HepG2 (cell line): ENCODE data around the gene TDRD9. TPM values are rescaled to one million over a fixed set of nuclear protein-coding genes. Genes with fewer than 3 reads are reported as not detected.

Source experiments
- ATAC-seq: fragments of 200-7000 bp; cut with Tn5 transposase; 3 replicates; pipeline ENCODE4 v1.9.1; 2020; ENCODE audit warnings: mild to moderate bottlenecking, moderate library complexity
- BruUV-seq: library from RNA; stranded (reverse); fragments of 400-500 nt; replicated peaks from 2 replicates; lab custom pipeline; 2021; lab: Mats Ljungman, UMichigan
- CTCF ChIA-PET: fragments of 300-600 bp; formaldehyde crosslinking; extraction: SDS; loops from one replicate; lab custom pipeline; 2021; ENCODE audit warnings: low total read pairs, inconsistent platforms, low intra/inter-chr PET ratio; lab: Yijun Ruan, JAX
- POLR2A ChIA-PET: fragments of 350-600 bp; sonication (Branson Sonifier 250); formaldehyde crosslinking; loops from one replicate; lab custom pipeline; 2020; ENCODE audit warnings: antibody characterized with exemption, inconsistent platforms; lab: Yijun Ruan, JAX
- DNase-seq: peaks from one replicate; pipeline ENCODE4 v3.0.0-alpha.2; 2015; ENCODE audit warnings: low spot score
- FAIRE-seq: peaks from 3 replicates; lab custom pipeline; 2011; peaks lifted over from hg19 to GRCh38; lab: Jason Lieb, UNC
- H2AFZ ChIP-seq: one replicate; pipeline ENCODE4 v1.6.1; 2011; ENCODE audit warnings: low read length, inconsistent platforms
- H3K27ac ChIP-seq: fragments of 300-600 bp; 3 replicates; pipeline ENCODE4 v1.8.0; 2011; ENCODE audit warnings: mixed run types, mild to moderate bottlenecking, mixed read lengths, low read length, inconsistent platforms; ENCODE audit not compliant: insufficient read depth; ENCODE audit errors: extremely low read length
- H3K27me3 ChIP-seq, 2 experiments: fragments of 200-600 bp in 1 of 2; 2 replicates in 1 of 2; 3 replicates in 1 of 2; pipeline versions ENCODE4 v1.6.0 to v1.8.0; 2011; ENCODE audit warnings: low read length in 2 of 2, mild to moderate bottlenecking in 2 of 2, moderate library complexity in 2 of 2, inconsistent platforms in 1 of 2; ENCODE audit not compliant: insufficient read depth in 2 of 2, control insufficient read depth in 1 of 2
- H3K36me3 ChIP-seq, 2 experiments: fragments of 200-600 bp in 1 of 2; replicated peaks in 1 of 2; 2 replicates in 1 of 2; 3 replicates in 1 of 2; pipeline versions ENCODE4 v1.5.1 to v1.8.0; 2011; ENCODE audit warnings: low read length in 2 of 2, inconsistent platforms in 1 of 2; ENCODE audit not compliant: insufficient read depth in 2 of 2, control insufficient read depth in 1 of 2
- H3K4me1 ChIP-seq: 2 replicates; pipeline ENCODE4 v1.5.1; 2012; ENCODE audit warnings: low read length, inconsistent platforms; ENCODE audit not compliant: insufficient read depth
- H3K4me2 ChIP-seq: 2 replicates; pipeline ENCODE4 v1.6.0; 2011; ENCODE audit warnings: low read depth, low read length, inconsistent platforms
- H3K4me3 ChIP-seq, 3 experiments: fragments of 200-600 bp in 1 of 3; sonication (generic), shearing (Covaris generic) in 1 of 3; replicated peaks in 1 of 3; 2 replicates each; pipeline ENCODE4 v1.5.1; 2011 to 2016; ENCODE audit warnings: low read length in 3 of 3, inconsistent platforms in 2 of 3, low read depth in 2 of 3, mild to moderate bottlenecking in 2 of 3, control low read depth in 1 of 3, mixed read lengths in 1 of 3; ENCODE audit not compliant: insufficient read depth in 1 of 3
- H3K79me2 ChIP-seq: one replicate; pipeline ENCODE4 v1.6.1; 2011; ENCODE audit warnings: low read length, inconsistent platforms; ENCODE audit not compliant: insufficient read depth
- H3K9ac ChIP-seq: 2 replicates; pipeline ENCODE4 v1.6.0; 2011; ENCODE audit warnings: mild to moderate bottlenecking, low read depth, low read length, inconsistent platforms; ENCODE audit not compliant: insufficient read depth
- H3K9me3 ChIP-seq: 2 replicates; pipeline ENCODE4 v1.5.1; 2012; ENCODE audit warnings: mild to moderate bottlenecking, low read length
- H4K20me1 ChIP-seq: 2 replicates; pipeline ENCODE4 v1.6.0; 2011; ENCODE audit warnings: inconsistent platforms, mild to moderate bottlenecking, low read length, moderate library complexity; ENCODE audit not compliant: insufficient read depth
- DR1 ChIP-seq: sonication (generic); formaldehyde crosslinking; IDR thresholded peaks from 2 replicates; pipeline ENCODE4 v1.8.0; 2021; ENCODE audit warnings: mild to moderate bottlenecking, missing genetic modification reagents, inconsistent platforms
- HNRNPH1 ChIP-seq: fragments of 200-400 bp; formaldehyde crosslinking; optimal IDR thresholded peaks from 2 replicates; pipeline ENCODE3; 2017; ENCODE audit warnings: mild to moderate bottlenecking, low read depth, low read length
- JUND ChIP-seq: sonication (generic); formaldehyde crosslinking; IDR thresholded peaks from 2 replicates; pipeline ENCODE4 v1.8.0; 2022; ENCODE audit warnings: mild to moderate bottlenecking, missing genetic modification reagents
- KDM5B ChIP-seq: sonication (generic); formaldehyde crosslinking; IDR thresholded peaks from 2 replicates; pipeline ENCODE4 v1.4.0; 2020; ENCODE audit warnings: missing genetic modification reagents, mild to moderate bottlenecking, borderline replicate concordance
- PHF5A ChIP-seq: IDR thresholded peaks from one replicate; pipeline ENCODE4 v1.6.1; 2018; ENCODE audit warnings: low read depth, missing genetic modification reagents; ENCODE audit not compliant: unreplicated experiment
- RELA ChIP-seq: sonication (generic); formaldehyde crosslinking; IDR thresholded peaks from 2 replicates; pipeline ENCODE4 v1.4.0; 2020; ENCODE audit warnings: missing genetic modification reagents
- SNRNP70 ChIP-seq: fragments of 200-400 bp; formaldehyde crosslinking; IDR thresholded peaks from 2 replicates; pipeline ENCODE4 v1.6.1; 2017; ENCODE audit warnings: mild to moderate bottlenecking, low read depth, low read length, moderate library complexity
- SP5 ChIP-seq: IDR thresholded peaks from 2 replicates; pipeline ENCODE4 v1.6.1; 2016; ENCODE audit warnings: low read depth, borderline replicate concordance
- TAF1 ChIP-seq: sonication (generic); formaldehyde crosslinking; IDR thresholded peaks from 2 replicates; pipeline ENCODE4 v1.4.0; 2020; ENCODE audit warnings: missing genetic modification reagents
- TEAD2 ChIP-seq: sonication (generic); formaldehyde crosslinking; IDR thresholded peaks from 2 replicates; pipeline ENCODE4 v1.9.0; 2021; ENCODE audit warnings: missing genetic modification reagents
- TOE1 ChIP-seq: sonication (generic); formaldehyde crosslinking; IDR thresholded peaks from 2 replicates; pipeline ENCODE4 v1.4.0; 2020; ENCODE audit warnings: mild to moderate bottlenecking, missing genetic modification reagents
- ZFP90 ChIP-seq: sonication (generic); formaldehyde crosslinking; IDR thresholded peaks from 2 replicates; pipeline ENCODE4 v1.8.0; 2022; ENCODE audit warnings: missing genetic modification reagents, mild to moderate bottlenecking, inconsistent platforms, borderline replicate concordance
- ZNF17 ChIP-seq: sonication (generic); formaldehyde crosslinking; IDR thresholded peaks from 2 replicates; pipeline ENCODE4 v1.5.0; 2020; ENCODE audit warnings: mild to moderate bottlenecking, missing genetic modification reagents
- ZNF335 ChIP-seq: sonication (generic); formaldehyde crosslinking; IDR thresholded peaks from 2 replicates; pipeline ENCODE4 v1.4.0; 2020; ENCODE audit warnings: missing genetic modification reagents
- ZNF619 ChIP-seq: sonication (generic); formaldehyde crosslinking; IDR thresholded peaks from 2 replicates; pipeline ENCODE4 v1.4.0; 2020; ENCODE audit warnings: mild to moderate bottlenecking, missing genetic modification reagents
- WGBS: methylation state at CpG from one replicate; pipeline ENCODE4 v1.1.6; 2017; ENCODE audit warnings: low lambda C conversion rate; 5-methylcytosine and 5-hydroxymethylcytosine counted together
- in situ Hi-C: cut with HindIII; loops from 2 replicates; pipeline ENCODE4 v1.10.0; 2017; ENCODE audit warnings: low pct_unique_long_range_greater_than_20kb; ENCODE audit not compliant: extremely low pct_ligation_motif_present
- intact Hi-C: fragments of 100-400 bp; cut with micrococcal nuclease; formaldehyde crosslinking; loops from one replicate; pipeline ENCODE4 v1.10.0; 2022; ENCODE audit not compliant: unreplicated experiment
- polyA plus RNA-seq, 8 experiments: library from polyadenylated mRNA; depleted of rRNA in 3 of 8; stranded (reverse) in 7 of 8; unstranded in 1 of 8; fragments of >200 nt; fragmentation: Illumina TruSeq in 4 of 8; extraction: Trizol in 4 of 8; gene quantifications; 2 replicates each; pipeline versions ENCODE4 v1.2.1 to v1.2.3, GENCODE V29; 2011 to 2016; ENCODE audit warnings: low read depth in 4 of 8, missing spikeins in 1 of 8, mixed read lengths in 1 of 8; ENCODE audit not compliant: insufficient read depth in 1 of 8
- total RNA-seq, 5 experiments: library from RNA; depleted of rRNA; stranded (reverse); fragments of >200 nt; fragmentation: Illumina TruSeq; extraction: Trizol; gene quantifications; 2 replicates each; pipeline ENCODE4 v1.2.3, GENCODE V29; 2016; ENCODE audit warnings: low read depth in 1 of 5
- TF ChIP-seq, protein P1 (sequence below): IDR thresholded peaks from 2 replicates; pipeline ENCODE4 v1.6.1; 2012; ENCODE audit warnings: low read depth, low read length, improper control_type of control experiment
- TF ChIP-seq, protein P2 (sequence below): sonication (generic); formaldehyde crosslinking; IDR thresholded peaks from 2 replicates; pipeline ENCODE4 v1.5.0; 2020; ENCODE audit warnings: mild to moderate bottlenecking, missing genetic modification reagents
- TF ChIP-seq, protein P3 (sequence below): sonication (generic); formaldehyde crosslinking; IDR thresholded peaks from 2 replicates; pipeline ENCODE4 v1.4.0; 2020; ENCODE audit warnings: missing genetic modification reagents

TDRD9 gene
- total and polyA plus RNA-seq, 2 of the 13 experiments (the other 11 are each of a cell fraction or from before 2014, with no cell fraction given), result not detected

DNA sequence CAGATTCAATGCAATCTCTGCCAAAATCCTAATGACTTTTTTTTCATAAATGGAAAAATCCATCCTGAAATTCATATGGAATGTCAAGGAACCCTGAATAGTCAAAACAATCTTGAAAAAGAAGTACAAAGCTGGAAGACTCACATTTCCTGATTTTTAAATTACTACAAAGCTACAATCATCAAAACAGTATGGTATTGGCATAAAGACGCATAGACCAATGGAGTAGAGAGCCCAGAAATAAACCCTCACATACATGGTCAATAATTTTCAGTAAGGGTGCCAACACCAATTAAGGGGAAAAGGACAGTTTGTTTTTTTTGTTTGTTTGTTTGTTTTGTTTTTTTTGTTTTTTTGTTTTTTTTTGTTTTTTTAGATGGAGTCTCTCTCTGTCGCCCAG lies 18.7 kb downstream of the TDRD9 start:
- 47% methylated on average over 2 of the region's 2 CpGs for WGBS
- 0 out of 2 replicates have a peak, but pooled peaks cover 3% of the 10 kb centered on the region for H3K9me3 ChIP-seq
- in situ Hi-C loops, result no loop called here
- FAIRE-seq (no peak), DNase-seq (no peak), ATAC-seq (no peak)
- no peak overlapping the region for H3K4me3 ChIP-seq
- no peak overlapping the region for H2AFZ ChIP-seq
- intact Hi-C loops, result no loop called here
- no TSS peak for BruUV-seq
- H3K4me1 ChIP-seq, result no peaks in the 10 kb centered on the region
- H3K9ac ChIP-seq, result no peak overlapping the region
- ChIA-PET POLR2A (no interaction called here), CTCF (no interaction called here)
- H3K36me3 ChIP-seq, result no peaks in the 10 kb centered on the region
- no peaks in the 10 kb centered on the region for H3K79me2 ChIP-seq
- no peak overlapping the region for H3K4me2 ChIP-seq
- H3K27me3 ChIP-seq, result peaks cover 1 to 5% of the 10 kb centered on the region in 2 experiments; a peak in 3 of 5 replicates
- H3K27ac ChIP-seq, result no peak overlapping the region
- H4K20me1 ChIP-seq, result no peaks in the 10 kb centered on the region
- TF ChIP-seq ZNF619 (CRISPR knock-in tag) (no peak), ZNF335 (CRISPR knock-in tag) (no peak), SNRNP70 (no peak), JUND (no peak), TEAD2 (no peak), TOE1 (CRISPR knock-in tag) (no peak), ZFP90 (CRISPR knock-in tag) (no peak), RELA (CRISPR knock-in tag) (no peak), SP5 (CRISPR knock-in tag) (no peak), PHF5A (CRISPR knock-in tag) (no peak), KDM5B (CRISPR knock-in tag) (no peak), DR1 (CRISPR knock-in tag) (no peak), ZNF17 (CRISPR knock-in tag) (no peak), TAF1 (CRISPR knock-in tag) (no peak), HNRNPH1 (no peak)
- TF ChIP-seq, protein P1, sequence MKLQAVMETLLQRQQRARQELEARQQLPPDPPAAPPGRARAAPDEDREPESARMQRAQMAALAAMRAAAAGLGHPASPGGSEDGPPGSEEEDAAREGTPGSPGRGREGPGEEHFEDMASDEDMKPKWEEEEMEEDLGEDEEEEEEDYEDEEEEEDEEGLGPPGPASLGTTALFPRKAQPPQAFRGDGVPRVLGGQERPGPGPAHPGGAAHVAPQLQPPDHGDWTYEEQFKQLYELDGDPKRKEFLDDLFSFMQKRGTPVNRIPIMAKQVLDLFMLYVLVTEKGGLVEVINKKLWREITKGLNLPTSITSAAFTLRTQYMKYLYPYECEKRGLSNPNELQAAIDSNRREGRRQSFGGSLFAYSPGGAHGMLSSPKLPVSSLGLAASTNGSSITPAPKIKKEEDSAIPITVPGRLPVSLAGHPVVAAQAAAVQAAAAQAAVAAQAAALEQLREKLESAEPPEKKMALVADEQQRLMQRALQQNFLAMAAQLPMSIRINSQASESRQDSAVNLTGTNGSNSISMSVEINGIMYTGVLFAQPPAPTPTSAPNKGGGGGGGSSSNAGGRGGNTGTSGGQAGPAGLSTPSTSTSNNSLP, result no peak
- TF ChIP-seq, protein P2, sequence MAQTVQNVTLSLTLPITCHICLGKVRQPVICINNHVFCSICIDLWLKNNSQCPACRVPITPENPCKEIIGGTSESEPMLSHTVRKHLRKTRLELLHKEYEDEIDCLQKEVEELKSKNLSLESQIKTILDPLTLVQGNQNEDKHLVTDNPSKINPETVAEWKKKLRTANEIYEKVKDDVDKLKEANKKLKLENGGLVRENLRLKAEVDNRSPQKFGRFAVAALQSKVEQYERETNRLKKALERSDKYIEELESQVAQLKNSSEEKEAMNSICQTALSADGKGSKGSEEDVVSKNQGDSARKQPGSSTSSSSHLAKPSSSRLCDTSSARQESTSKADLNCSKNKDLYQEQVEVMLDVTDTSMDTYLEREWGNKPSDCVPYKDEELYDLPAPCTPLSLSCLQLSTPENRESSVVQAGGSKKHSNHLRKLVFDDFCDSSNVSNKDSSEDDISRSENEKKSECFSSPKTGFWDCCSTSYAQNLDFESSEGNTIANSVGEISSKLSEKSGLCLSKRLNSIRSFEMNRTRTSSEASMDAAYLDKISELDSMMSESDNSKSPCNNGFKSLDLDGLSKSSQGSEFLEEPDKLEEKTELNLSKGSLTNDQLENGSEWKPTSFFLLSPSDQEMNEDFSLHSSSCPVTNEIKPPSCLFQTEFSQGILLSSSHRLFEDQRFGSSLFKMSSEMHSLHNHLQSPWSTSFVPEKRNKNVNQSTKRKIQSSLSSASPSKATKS (CRISPR knock-in tag), result no peak
- TF ChIP-seq, protein P3, sequence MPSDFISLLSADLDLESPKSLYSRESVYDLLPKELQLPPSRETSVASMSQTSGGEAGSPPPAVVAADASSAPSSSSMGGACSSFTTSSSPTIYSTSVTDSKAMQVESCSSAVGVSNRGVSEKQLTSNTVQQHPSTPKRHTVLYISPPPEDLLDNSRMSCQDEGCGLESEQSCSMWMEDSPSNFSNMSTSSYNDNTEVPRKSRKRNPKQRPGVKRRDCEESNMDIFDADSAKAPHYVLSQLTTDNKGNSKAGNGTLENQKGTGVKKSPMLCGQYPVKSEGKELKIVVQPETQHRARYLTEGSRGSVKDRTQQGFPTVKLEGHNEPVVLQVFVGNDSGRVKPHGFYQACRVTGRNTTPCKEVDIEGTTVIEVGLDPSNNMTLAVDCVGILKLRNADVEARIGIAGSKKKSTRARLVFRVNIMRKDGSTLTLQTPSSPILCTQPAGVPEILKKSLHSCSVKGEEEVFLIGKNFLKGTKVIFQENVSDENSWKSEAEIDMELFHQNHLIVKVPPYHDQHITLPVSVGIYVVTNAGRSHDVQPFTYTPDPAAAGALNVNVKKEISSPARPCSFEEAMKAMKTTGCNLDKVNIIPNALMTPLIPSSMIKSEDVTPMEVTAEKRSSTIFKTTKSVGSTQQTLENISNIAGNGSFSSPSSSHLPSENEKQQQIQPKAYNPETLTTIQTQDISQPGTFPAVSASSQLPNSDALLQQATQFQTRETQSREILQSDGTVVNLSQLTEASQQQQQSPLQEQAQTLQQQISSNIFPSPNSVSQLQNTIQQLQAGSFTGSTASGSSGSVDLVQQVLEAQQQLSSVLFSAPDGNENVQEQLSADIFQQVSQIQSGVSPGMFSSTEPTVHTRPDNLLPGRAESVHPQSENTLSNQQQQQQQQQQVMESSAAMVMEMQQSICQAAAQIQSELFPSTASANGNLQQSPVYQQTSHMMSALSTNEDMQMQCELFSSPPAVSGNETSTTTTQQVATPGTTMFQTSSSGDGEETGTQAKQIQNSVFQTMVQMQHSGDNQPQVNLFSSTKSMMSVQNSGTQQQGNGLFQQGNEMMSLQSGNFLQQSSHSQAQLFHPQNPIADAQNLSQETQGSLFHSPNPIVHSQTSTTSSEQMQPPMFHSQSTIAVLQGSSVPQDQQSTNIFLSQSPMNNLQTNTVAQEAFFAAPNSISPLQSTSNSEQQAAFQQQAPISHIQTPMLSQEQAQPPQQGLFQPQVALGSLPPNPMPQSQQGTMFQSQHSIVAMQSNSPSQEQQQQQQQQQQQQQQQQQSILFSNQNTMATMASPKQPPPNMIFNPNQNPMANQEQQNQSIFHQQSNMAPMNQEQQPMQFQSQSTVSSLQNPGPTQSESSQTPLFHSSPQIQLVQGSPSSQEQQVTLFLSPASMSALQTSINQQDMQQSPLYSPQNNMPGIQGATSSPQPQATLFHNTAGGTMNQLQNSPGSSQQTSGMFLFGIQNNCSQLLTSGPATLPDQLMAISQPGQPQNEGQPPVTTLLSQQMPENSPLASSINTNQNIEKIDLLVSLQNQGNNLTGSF (CRISPR knock-in tag), result no peak
